Melanocyte of skin (primary cell): ENCODE results near the gene LCN12. TPM values are rescaled to one million over a fixed set of nuclear protein-coding genes. Genes with fewer than 3 reads are reported as not detected.

Experiments
- total RNA-seq, 2 donors: library from RNA; depleted of rRNA; stranded (reverse); fragments of >200 nt; gene quantifications; 2 replicates each; pipeline ENCODE4 v1.2.3, GENCODE V29; 2012

The LCN12 gene
- total RNA-seq, result not detected

DNA sequence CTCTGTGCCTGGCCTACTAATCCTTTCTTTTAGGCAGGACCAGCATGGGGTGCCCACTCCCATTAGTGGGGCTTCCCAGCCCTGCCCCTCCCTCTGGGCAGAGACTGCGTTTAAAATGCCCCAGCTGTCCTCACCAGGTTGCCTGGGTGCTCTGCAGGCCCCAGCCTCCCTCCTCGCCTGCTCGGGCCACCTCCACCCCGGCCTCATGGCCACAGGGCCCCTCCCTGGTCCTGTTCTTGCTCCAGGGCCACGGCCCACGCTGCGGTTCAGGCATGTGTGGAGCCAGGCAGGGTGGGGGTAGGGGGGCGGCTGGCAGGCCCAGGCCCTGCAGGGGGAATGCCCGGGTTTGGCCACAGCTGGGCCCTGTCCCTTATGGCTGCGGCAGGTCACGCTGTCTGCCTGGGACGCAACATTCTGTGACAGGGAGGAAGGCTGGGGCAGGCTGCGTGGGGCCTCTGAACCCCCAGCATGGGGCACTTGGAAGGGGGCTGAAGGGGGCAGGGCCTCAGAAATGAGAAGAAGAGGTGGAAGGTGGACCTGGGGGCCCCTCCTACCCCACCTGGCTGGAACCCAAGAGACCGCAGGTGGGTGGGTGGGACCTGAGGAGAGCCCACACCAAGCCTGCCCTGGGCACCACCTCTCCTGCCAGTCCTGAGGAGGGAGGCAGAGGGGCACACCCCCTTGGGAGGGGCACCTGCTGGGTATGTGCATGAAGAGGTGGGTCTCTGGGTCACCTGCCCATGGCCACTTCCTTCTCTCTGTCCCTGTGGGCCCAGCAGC, at the start of gene LCN12:
Gene LCN12 (plus strand): TSS at position 733 of the 780 bp plus-strand sequence. CDS start 55 bp downstream, outside the sequence.

GRCh38 chr9:136944519-136945332, 7.3 kb upstream of the LCN12 start, which contains the start of the genes C8G and FBXW5:
Gene C8G, plus strand, starts transcription at chr9:136945243. Its CDS starts 78 bp downstream, at chr9:136945321.
Gene FBXW5, minus strand, starts transcription at chr9:136944738. Its CDS starts 655 bp downstream, at chr9:136944083.

DNA sequence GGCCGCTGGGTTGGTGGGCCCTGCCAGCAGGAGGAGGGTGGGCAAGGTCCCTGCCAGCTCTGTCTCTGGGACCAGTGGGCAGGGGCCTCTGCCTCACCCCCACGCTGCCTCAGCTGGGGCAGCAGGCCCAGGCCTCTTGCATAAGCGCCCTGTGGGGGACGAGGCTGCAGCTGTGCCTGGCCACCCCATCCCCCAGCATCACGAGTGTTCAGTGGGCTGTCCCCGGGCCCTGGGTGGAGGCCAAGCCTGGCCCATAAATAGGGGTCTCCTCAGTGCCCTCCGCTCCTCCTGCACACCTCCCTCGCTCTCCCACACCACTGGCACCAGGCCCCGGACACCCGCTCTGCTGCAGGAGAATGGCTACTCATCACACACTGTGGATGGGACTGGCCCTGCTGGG, 25.1 kb downstream of the LCN12 start, which contains the start of gene PTGDS:
Gene PTGDS (plus strand): TSS at position 282 of the 400 bp plus-strand sequence. CDS start 75 bp downstream, at position 357.

GRCh38 chr9:136982232-136983051, 30.4 kb downstream of the LCN12 start, which contains the start of gene LCNL1:
Gene LCNL1, plus strand, starts transcription at chr9:136982993. Its CDS starts 594 bp downstream, at chr9:136983587.

DNA sequence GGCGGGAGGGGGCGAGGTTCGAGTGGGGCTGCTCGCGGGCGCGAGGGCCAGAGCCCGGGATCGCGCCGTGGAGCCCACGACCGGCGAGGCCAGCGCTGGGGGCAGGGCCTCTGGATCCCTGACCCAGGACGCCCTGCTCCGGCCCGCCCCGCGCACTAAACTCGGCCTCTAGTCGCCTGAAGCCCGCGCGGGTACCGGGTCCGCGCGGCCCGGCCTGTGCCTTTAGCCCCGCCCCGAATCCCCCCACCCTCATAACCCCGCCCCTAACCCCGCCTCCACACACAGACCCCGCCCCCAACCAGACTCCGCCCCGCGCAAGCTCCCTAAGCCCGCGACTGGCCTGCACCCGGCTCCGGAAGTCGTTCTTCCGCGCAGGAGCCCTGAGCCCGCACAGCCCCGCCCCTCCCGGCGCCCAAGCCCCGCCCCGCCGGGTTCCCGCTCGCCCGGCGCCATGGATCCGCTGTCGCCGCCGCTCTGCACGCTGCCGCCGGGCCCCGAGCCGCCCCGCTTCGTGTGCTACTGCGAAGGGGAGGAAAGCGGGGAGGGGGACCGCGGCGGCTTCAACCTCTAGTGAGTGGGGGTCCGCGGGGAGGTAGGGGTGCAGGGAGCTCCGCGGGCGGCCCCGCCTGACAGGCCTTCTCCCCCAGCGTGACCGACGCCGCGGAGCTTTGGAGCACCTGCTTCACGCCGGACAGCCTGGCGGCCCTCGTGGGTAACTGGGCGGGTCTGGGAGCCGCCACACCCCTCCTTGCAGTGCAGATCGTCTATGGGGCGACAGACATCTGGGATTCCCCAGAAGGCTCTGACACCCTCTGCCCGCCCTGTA, 40.1 kb downstream of the LCN12 start, which contains the start of gene PAXX:
Gene PAXX (plus strand): TSS at position 430 of the 826 bp plus-strand sequence. CDS start 22 bp downstream, at position 452.

GRCh38 chr9:136996361-136997292, 44.6 kb downstream of the LCN12 start, which contains the start of gene CLIC3:
Gene CLIC3, minus strand, starts transcription at chr9:136996568. Its CDS starts 25 bp downstream, at chr9:136996543.

Other genes with a start within 250 kb of the LCN12 start
- gene DIPK1B, start 239.7 kb upstream of the LCN12 start, total RNA-seq, result 10 to 100 TPM in 1 of 2 donors, 1 to 10 TPM in 1; 8.6 to 11.7 TPM
- gene LCN10, start 209.3 kb upstream of the LCN12 start, total RNA-seq, result not detected
- gene LCN6, start 203.7 kb upstream of the LCN12 start, total RNA-seq, result not detected
- gene LCN8, start 194.0 kb upstream of the LCN12 start, total RNA-seq, result not detected
- not detected for gene LCN15, start 187.8 kb upstream of the LCN12 start, total RNA-seq
- gene TMEM141, start 160.9 kb upstream of the LCN12 start, total RNA-seq, result 10 to 100 TPM; 42.3 to 55.4 TPM
- gene CCDC183, start 155.9 kb upstream of the LCN12 start, total RNA-seq, result under 1 TPM; 0.67 to 0.69 TPM
- 100 to 1,000 TPM in 1 of 2 donors, 10 to 100 TPM in 1; 84.3 to 100 TPM for gene RABL6, start 144.3 kb upstream of the LCN12 start, total RNA-seq
- gene AJM1, start 109.8 kb upstream of the LCN12 start, total RNA-seq, result under 1 TPM; 0.33 to 0.34 TPM
- gene PHPT1, start 102.9 kb upstream of the LCN12 start, total RNA-seq, result 10 to 100 TPM; 40.0 to 51.6 TPM
- gene MAMDC4, start 99.9 kb upstream of the LCN12 start, total RNA-seq, result under 1 TPM; 0.67 to 0.69 TPM
- 100 to 1,000 TPM; 181 to 217 TPM for gene EDF1, start 86.0 kb upstream of the LCN12 start, total RNA-seq
- gene TRAF2, start 65.8 kb upstream of the LCN12 start, total RNA-seq, result 10 to 100 TPM; 18.9 to 27.3 TPM
- 100 to 1,000 TPM; 140 to 142 TPM for gene FBXW5, start 7.5 kb upstream of the LCN12 start, total RNA-seq
- under 1 TPM in 1 of 2 donors, not detected in 1; under 0.01 TPM for gene C8G, start 7.0 kb upstream of the LCN12 start, total RNA-seq
- not detected for gene PTGDS, start 25.2 kb downstream of the LCN12 start, total RNA-seq
- gene LCNL1, start 30.7 kb downstream of the LCN12 start, total RNA-seq, result not detected
- gene PAXX, start 40.1 kb downstream of the LCN12 start, total RNA-seq, result 10 to 100 TPM; 15.1 to 20.6 TPM
- gene CLIC3, start 44.3 kb downstream of the LCN12 start, total RNA-seq, result not detected
- gene ABCA2, start 76.0 kb downstream of the LCN12 start, total RNA-seq, result 10 to 100 TPM in 1 of 2 donors, 1 to 10 TPM in 1; 6.0 to 15.5 TPM
- not detected for gene FUT7, start 79.8 kb downstream of the LCN12 start, total RNA-seq
- gene NPDC1, start 93.9 kb downstream of the LCN12 start, total RNA-seq, result 1 to 10 TPM; 4.8 to 5.7 TPM
- not detected for gene ENTPD2, start 101.8 kb downstream of the LCN12 start, total RNA-seq
- gene SAPCD2, start 118.3 kb downstream of the LCN12 start, total RNA-seq, result 10 to 100 TPM in 1 of 2 donors, 1 to 10 TPM in 1; 5.5 to 12.0 TPM
- 10 to 100 TPM; 27.0 to 34.4 TPM for gene UAP1L1, start 125.2 kb downstream of the LCN12 start, total RNA-seq
- gene MAN1B1, start 134.7 kb downstream of the LCN12 start, total RNA-seq, result 10 to 100 TPM; 44.3 to 55.7 TPM
- gene DPP7, start 162.5 kb downstream of the LCN12 start, total RNA-seq, result 100 to 1,000 TPM in 1 of 2 donors, 10 to 100 TPM in 1; 90.9 to 110 TPM
- gene GRIN1, start 186.9 kb downstream of the LCN12 start, total RNA-seq, result not detected
- gene LRRC26, start 217.8 kb downstream of the LCN12 start, total RNA-seq, result not detected
- gene TMEM210, start 219.8 kb downstream of the LCN12 start, total RNA-seq, result not detected
- gene ANAPC2, start 236.3 kb downstream of the LCN12 start, total RNA-seq, result 10 to 100 TPM; 20.6 to 25.6 TPM
- gene SSNA1, start 236.4 kb downstream of the LCN12 start, total RNA-seq, result 100 to 1,000 TPM in 1 of 2 donors, 10 to 100 TPM in 1; 70.2 to 109 TPM
- gene TPRN, start 248.5 kb downstream of the LCN12 start, total RNA-seq, result 10 to 100 TPM in 1 of 2 donors, 1 to 10 TPM in 1; 7.7 to 12.7 TPM